HG03196 (cell line): ENCODE data around the gene PTOV1.
A peak's percentile ranks its signal among the peaks of the same experiment; 100 is the strongest.
"Not testable (repeated sequence)": the region's sequence is repeated elsewhere in the genome, so short reads cannot be mapped to it uniquely, and the experiment has no call there.

ENCODE experiments used
- ATAC-seq: cut with Tn5 transposase; IDR thresholded peaks from one replicate; pipeline ENCODE4 v1.9.1; 2021; ENCODE audit not compliant: unreplicated experiment

Gene PTOV1

DNA sequence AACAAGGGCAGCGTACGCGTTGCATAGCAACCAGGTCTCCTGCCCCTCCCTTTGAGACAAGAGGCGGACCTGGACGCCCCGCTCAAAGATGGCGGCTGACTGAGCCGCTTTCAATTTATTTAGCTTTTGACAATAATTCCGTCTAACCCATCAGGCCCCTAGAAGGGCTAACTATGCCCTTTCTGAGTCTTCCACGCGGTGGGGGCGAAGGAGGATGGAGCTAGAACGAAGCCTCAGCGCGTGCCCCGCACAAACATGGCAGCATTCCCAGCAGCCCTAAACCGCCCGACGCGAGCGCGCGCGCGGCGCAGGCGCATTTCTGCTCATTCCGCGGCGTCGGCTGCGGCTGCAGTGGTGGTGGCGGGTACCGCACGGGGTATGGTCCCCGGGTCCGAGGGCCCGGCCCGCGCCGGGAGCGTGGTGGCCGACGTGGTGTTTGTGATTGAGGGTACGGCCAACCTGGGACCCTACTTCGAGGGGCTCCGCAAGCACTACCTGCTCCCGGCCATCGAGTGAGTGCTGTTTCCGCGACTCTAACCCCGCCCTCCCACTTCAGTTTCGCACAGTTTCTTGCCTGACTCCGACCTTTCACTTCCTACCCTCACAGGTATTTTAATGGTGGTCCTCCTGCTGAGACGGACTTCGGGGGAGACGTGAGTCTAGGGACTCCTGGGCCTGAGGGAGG lies 32.9 kb upstream of the PTOV1 start, which contains the start of gene MED25:
Gene MED25 (plus strand): TSS at position 326 of the 685 bp plus-strand sequence. CDS start 53 bp downstream, at position 379.
- peak; percentile 77 for ATAC-seq

DNA sequence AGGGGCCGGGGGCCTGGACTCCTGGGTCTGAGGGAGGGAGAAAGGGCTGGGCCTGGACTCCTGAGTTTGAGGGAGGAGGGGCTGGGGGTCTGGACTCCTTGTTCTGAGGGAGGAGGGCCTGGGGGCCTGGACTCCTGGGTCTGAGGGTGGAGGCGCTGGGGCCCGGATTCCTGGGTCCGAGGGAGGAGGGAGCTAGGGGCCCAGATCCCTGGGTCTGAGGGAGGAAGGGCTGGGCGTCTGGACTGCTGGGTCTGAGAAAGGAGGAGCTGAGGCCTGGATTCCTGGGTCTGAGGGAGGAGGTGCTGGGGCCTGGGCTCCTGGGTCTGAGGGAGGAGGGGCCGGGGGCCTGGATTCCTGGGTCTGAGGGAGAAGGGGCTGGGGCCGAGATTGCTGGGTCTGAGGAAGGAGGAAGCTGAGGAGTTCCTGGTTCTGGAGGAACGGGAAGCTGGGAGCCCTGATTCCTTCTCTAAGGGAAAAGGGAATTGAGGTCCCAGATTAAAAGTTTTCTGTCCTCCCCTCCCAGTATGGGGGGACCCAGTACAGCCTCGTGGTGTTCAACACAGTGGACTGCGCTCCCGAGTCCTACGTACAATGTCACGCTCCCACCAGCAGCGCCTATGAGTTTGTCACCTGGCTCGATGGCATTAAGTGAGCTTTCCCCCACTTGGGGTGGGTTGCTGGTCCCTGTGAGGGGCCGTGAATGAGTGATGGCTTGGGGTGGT lies 32.1 kb upstream of the PTOV1 start:
- no peak for ATAC-seq

- not testable (repeated sequence) for ATAC-seq
Observed at GRCh38 chr19:49819452-49820115, 31.4 kb upstream of the PTOV1 start.

DNA sequence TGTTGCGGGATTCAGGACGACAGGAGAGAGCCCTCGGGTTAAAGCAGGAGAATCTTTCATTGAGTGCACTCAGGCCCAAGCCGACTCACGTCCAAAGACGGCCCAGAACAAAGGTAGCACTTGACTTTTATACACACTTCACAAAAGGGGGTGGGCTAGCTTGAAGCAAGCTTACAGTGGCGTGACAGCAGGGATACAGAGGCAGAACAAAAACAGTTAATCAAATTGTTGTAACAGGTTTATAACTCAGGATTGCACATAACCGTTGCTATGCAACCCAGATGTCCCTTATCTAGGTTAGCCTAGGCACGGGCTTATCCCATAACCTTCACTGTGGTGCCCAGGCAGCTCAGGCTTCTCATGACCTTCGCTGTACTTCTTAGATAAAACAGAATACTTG lies 30.8 kb upstream of the PTOV1 start:
- ATAC-seq: no peak

DNA sequence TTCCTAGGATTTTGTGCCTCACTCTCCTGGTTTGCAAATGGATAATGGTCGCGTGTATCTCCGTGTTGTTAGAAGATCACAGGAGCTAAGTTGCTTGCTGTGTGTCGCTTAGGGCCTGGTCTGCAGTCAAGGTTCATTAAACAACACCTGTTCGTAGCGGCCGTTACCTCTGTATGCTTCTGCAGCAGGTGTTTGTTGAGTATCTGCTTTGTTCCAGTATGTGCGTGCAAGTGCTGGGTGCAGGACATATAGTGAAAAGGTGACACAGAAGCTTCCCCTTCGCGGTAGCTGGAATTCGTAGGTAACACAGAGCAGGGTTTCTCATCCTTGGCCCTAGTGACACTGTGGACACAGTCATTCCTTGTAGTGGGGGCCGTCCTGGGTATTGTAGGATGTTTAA lies 27.5 kb upstream of the PTOV1 start:
- no peak for ATAC-seq

GRCh38 chr19:49824662-49825061 lies 26.3 kb upstream of the PTOV1 start:
- no peak for ATAC-seq

- no peak for ATAC-seq
Observed at GRCh38 chr19:49827034-49827433, 23.9 kb upstream of the PTOV1 start.

- ATAC-seq: no peak
Observed at GRCh38 chr19:49829200-49829599, 21.8 kb upstream of the PTOV1 start.

DNA sequence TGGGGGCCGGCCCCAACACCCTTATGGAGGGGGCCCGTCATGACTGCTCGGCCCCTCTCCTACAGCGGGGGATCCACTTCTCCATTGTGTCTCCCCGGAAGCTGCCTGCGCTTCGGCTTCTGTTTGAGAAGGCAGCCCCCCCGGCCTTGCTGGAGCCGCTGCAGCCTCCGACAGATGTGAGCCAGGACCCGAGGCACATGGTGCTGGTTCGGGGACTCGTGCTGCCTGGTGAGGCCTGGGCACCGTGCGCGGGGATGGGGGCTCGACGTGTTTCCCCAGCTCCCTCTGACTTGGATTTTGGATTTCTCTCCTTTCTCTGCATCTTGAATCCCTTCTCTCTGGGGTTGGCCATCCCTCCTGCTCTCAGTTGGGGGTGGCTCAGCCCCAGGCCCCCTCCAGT lies 21.2 kb upstream of the PTOV1 start:
- no peak for ATAC-seq

- ATAC-seq: no peak
Observed at GRCh38 chr19:49830766-49831165, 20.2 kb upstream of the PTOV1 start.

DNA sequence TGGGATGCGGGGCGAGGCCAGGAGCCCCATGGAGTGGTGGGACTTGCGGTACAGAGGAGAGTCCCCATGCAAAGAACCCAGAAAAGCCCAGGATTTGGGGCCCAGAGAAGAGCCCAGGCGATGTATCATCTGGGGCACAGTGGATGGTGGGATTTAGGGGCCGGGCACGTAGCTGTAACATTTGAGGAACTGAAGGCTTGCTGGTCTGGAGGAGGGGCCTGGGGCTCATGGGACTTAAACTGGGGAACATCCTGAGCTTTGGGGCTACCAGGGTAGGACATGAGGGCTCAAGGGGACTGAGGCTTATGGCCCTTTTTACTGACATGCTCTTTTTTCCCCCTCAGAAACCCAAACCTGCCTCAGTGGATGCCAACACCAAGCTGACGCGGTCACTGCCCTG lies 19.4 kb upstream of the PTOV1 start:
- no peak for ATAC-seq

- ATAC-seq: no peak
Observed at GRCh38 chr19:49832556-49832955, 18.4 kb upstream of the PTOV1 start.

- ATAC-seq: no peak
Observed at GRCh38 chr19:49833599-49833998, 17.4 kb upstream of the PTOV1 start.

GRCh38 chr19:49835562-49835961 lies 15.4 kb upstream of the PTOV1 start:
- no peak for ATAC-seq

GRCh38 chr19:49836176-49837008 lies 14.6 kb upstream of the PTOV1 start:
- ATAC-seq: no peak

GRCh38 chr19:49837009-49837310 lies 14.0 kb upstream of the PTOV1 start:
- ATAC-seq: no peak

GRCh38 chr19:49837425-49837824 lies 13.5 kb upstream of the PTOV1 start:
- no peak for ATAC-seq

DNA sequence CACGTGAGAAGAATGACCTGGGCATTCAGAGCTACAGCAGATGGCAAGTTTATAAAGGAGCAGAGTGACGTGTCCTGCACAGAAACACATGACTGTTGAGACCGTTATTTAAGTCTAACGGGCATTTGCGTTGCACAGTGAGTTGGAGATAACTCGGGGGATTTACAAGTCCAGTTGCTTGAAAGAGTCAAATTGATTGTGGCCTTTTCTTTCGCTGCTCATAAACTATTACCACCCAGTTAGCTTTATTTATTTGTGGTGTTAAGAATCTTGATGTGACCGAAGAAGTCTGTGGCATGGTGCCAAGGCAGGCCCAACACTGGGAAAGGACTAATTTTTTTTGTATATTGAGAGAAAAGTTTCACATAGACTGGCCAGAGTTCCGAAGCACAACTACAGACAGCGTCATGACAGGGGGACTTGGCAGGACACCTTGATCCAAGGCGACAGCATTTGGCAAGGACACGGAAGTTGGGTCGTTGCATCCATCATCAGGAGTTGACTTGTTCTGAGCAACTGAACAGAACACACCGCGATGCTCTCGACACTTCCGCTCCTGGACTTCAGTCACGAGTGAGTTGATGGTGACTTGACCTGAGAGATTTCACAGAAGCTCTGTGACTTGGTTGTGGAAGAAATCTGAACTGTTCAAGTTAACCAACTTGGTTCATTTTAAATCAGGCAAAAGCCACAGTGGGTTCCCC lies 11.9 kb upstream of the PTOV1 start:
- no peak for ATAC-seq

DNA sequence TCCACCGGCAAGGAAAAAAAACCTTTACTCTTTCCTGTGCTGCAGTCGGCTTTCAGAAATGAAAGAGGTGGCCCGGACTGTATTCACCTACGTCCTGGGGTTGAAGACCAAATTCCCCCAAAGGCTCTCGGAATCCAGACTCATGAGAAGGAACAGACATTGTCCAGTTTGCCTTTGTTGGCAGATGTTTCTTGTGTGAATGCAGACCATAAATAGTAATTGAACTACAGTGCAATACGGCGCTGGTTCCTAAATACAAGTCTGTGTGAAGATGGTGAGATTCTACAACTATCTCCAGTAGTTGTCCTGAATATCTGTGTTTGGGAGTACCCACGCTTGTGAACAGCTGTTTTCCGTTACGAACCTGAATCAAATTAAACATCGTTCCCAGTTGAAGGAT lies 11.2 kb upstream of the PTOV1 start:
- ATAC-seq: no peak

GRCh38 chr19:49840321-49840720 lies 10.6 kb upstream of the PTOV1 start:
- ATAC-seq: no peak

GRCh38 chr19:49840736-49841249 lies 10.2 kb upstream of the PTOV1 start:
- no peak for ATAC-seq
